ENCODE measurements around the gene SLC26A6.

Gene SLC26A6

GRCh38 chr3:48630833-48631232, 4.4 kb downstream of the SLC26A6 start:
- no peak for DNase-seq
- TF ChIP-seq, protein P1, sequence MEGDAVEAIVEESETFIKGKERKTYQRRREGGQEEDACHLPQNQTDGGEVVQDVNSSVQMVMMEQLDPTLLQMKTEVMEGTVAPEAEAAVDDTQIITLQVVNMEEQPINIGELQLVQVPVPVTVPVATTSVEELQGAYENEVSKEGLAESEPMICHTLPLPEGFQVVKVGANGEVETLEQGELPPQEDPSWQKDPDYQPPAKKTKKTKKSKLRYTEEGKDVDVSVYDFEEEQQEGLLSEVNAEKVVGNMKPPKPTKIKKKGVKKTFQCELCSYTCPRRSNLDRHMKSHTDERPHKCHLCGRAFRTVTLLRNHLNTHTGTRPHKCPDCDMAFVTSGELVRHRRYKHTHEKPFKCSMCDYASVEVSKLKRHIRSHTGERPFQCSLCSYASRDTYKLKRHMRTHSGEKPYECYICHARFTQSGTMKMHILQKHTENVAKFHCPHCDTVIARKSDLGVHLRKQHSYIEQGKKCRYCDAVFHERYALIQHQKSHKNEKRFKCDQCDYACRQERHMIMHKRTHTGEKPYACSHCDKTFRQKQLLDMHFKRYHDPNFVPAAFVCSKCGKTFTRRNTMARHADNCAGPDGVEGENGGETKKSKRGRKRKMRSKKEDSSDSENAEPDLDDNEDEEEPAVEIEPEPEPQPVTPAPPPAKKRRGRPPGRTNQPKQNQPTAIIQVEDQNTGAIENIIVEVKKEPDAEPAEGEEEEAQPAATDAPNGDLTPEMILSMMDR (IDR thresholded peaks at IDR 0.05; ENCODE audit: low read depth, low read length): no peak
- Histone ChIP-seq H3K4me3 (ENCODE audit: low read depth, low read length) (no peak overlapping the region), H3K36me3 (no peaks in the 10 kb centered on the region), H3K9me3 (no peaks in the 10 kb centered on the region), H3K27me3 (no peaks in the 10 kb centered on the region), H3K4me1 (no peaks in the 10 kb centered on the region)

DNA sequence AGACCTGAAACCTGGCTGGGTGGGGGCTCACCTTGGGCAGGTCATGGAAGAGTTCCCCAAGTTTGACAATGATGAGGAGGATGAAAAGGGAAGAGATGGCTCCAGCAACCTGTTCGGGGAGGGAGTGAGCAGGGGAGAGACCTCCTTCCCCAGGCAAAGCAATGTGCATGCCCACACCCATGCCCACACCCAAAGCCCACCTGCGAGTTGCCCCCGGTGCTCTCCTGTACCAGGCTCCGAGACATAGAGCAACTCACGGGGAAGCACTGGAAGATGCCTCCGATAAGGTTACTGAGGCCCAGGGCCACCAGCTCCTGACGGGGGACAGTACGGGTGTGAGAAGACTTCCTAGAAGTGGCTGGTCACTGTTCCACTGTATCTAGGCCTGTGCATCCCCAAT, 4.9 kb downstream of the SLC26A6 start:
- Histone ChIP-seq H3K9me3 (no peaks in the 10 kb centered on the region), H3K36me3 (no peaks in the 10 kb centered on the region), H3K4me3 (ENCODE audit: low read depth, low read length) (no peak overlapping the region), H3K4me1 (no peaks in the 10 kb centered on the region), H3K27me3 (no peaks in the 10 kb centered on the region)
- DNase-seq: no peak
- TF ChIP-seq, protein P1 (IDR thresholded peaks at IDR 0.05; ENCODE audit: low read depth, low read length): no peak

- H3K9me3 ChIP-seq: no peaks in the 10 kb centered on the region
- H3K36me3 ChIP-seq: no peaks in the 10 kb centered on the region
- H3K27me3 ChIP-seq: no peaks in the 10 kb centered on the region
- H3K4me3 ChIP-seq (ENCODE audit: low read depth, low read length): no peak overlapping the region
- TF ChIP-seq, protein P1 (IDR thresholded peaks at IDR 0.05; ENCODE audit: low read depth, low read length): no peak
- no peaks in the 10 kb centered on the region for H3K4me1 ChIP-seq
- no peak for DNase-seq
These were observed 5.4 kb downstream of the SLC26A6 start for GRCh38 chr3:48629894-48630293.

- TF ChIP-seq, protein P1 (IDR thresholded peaks at IDR 0.05; ENCODE audit: low read depth, low read length): no peak
- H3K9me3 ChIP-seq: no peaks in the 10 kb centered on the region
- no peaks in the 10 kb centered on the region for H3K4me1 ChIP-seq
- no peak overlapping the region for H3K4me3 ChIP-seq (ENCODE audit: low read depth, low read length)
- DNase-seq: no peak
- H3K27me3 ChIP-seq: no peaks in the 10 kb centered on the region
- no peaks in the 10 kb centered on the region for H3K36me3 ChIP-seq
These were observed 6.8 kb downstream of the SLC26A6 start for GRCh38 chr3:48628277-48629017.

DNA sequence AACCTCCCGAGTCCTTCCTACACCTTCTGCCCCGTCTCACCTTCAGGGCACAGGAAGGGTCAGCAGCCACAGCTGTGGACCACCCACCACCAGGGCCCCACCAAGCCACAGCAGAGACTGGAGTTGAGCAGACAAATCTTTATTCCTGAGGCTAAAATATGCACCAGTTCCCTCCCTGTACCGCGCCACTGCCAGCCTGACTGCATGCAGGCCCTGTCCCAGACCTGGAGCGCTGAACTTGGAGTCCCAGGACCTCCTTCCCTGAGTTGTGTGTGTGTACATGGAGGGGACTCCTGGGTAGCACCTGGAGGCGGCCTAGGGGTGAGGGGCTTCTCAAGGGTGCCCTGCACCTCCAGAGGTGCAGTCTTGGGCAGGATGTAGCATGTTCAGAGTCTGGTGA, 9.7 kb downstream of the SLC26A6 start:
- H3K36me3 ChIP-seq: no peaks in the 10 kb centered on the region
- no peaks in the 10 kb centered on the region for H3K4me1 ChIP-seq
- no peak for DNase-seq
- TF ChIP-seq, protein P1 (IDR thresholded peaks at IDR 0.05; ENCODE audit: low read depth, low read length): no peak
- H3K27me3 ChIP-seq: no peaks in the 10 kb centered on the region
- no peaks in the 10 kb centered on the region for H3K9me3 ChIP-seq
- H3K4me3 ChIP-seq (ENCODE audit: low read depth, low read length): no peak overlapping the region

GRCh38 chr3:48624767-48625166, 10.5 kb downstream of the SLC26A6 start:
- DNase-seq: no peak
- TF ChIP-seq, protein P1 (IDR thresholded peaks at IDR 0.05; ENCODE audit: low read depth, low read length): no peak
- no peaks in the 10 kb centered on the region for H3K36me3 ChIP-seq
- H3K27me3 ChIP-seq: no peaks in the 10 kb centered on the region
- no peak overlapping the region for H3K4me3 ChIP-seq (ENCODE audit: low read depth, low read length)
- H3K4me1 ChIP-seq: no peaks in the 10 kb centered on the region
- H3K9me3 ChIP-seq: no peaks in the 10 kb centered on the region
